NCI-H446 treated with DMSO at 0.1 percent for 48 hours (cell line): Measurements from ENCODE around the gene PCNP.
"Not testable (repeated sequence)": the region's sequence is repeated elsewhere in the genome, so short reads cannot be mapped to it uniquely, and the experiment has no call there.

Experiments used
- DNase-seq: peaks from one replicate; lab custom pipeline; 2025; lab: John Stamatoyannopoulos, UW

The PCNP gene

GRCh38 chr3:101573449-101574387 lies at the start of gene PCNP:
Gene PCNP (plus strand): TSS chr3:101574180. CDS start chr3:101574216, 36 bp downstream.
- DNase-seq: peak; percentile 96

- DNase-seq: no peak
These were observed 46.5 kb upstream of the PCNP start for GRCh38 chr3:101527441-101527840.

- DNase-seq: no peak
These were observed 46.1 kb upstream of the PCNP start for GRCh38 chr3:101527906-101528305.

GRCh38 chr3:101529816-101530685 lies 43.9 kb upstream of the PCNP start:
- no peak for DNase-seq

- DNase-seq: no peak
These were observed 43.3 kb upstream of the PCNP start for GRCh38 chr3:101530686-101531047.

- DNase-seq: no peak
These were observed 42.4 kb upstream of the PCNP start for GRCh38 chr3:101531473-101532086.

GRCh38 chr3:101532783-101533602 lies 41.0 kb upstream of the PCNP start:
- DNase-seq: no peak

GRCh38 chr3:101533603-101533968 lies 40.4 kb upstream of the PCNP start:
- no peak for DNase-seq

- DNase-seq: no peak
These were observed 38.8 kb upstream of the PCNP start for GRCh38 chr3:101535221-101535620.

- no peak for DNase-seq
These were observed 37.7 kb upstream of the PCNP start for GRCh38 chr3:101536266-101536665.

- DNase-seq: not testable (repeated sequence)
These were observed 37.0 kb upstream of the PCNP start for GRCh38 chr3:101536955-101537354.

GRCh38 chr3:101542957-101543356 lies 31.0 kb upstream of the PCNP start:
- DNase-seq: no peak

GRCh38 chr3:101544161-101544850 lies 29.7 kb upstream of the PCNP start:
- DNase-seq: no peak

- DNase-seq: no peak
These were observed 25.4 kb upstream of the PCNP start for GRCh38 chr3:101548527-101549105.

- no peak for DNase-seq
These were observed 24.5 kb upstream of the PCNP start for GRCh38 chr3:101549473-101549872.

- DNase-seq: not testable (repeated sequence)
These were observed 22.5 kb upstream of the PCNP start for GRCh38 chr3:101551359-101552081.

GRCh38 chr3:101553381-101553780 lies 20.6 kb upstream of the PCNP start:
- DNase-seq: not testable (repeated sequence)

- DNase-seq: no peak
These were observed 17.9 kb upstream of the PCNP start for GRCh38 chr3:101556064-101556463.

GRCh38 chr3:101561630-101562328 lies 12.2 kb upstream of the PCNP start, which contains the start of gene TRMT10C:
Gene TRMT10C (plus strand): TSS chr3:101561868. CDS start chr3:101564782, 2,914 bp downstream.
- DNase-seq: peak; percentile 83
